HFFc6 (cell line): ENCODE measurements around the gene KRT86. TPM values are rescaled to one million over a fixed set of nuclear protein-coding genes. Genes with fewer than 3 reads are reported as not detected.
"Not testable (repeated sequence)": the region's sequence is repeated elsewhere in the genome, so short reads cannot be mapped to it uniquely, and the experiment has no call there.

Experiments
- DNase-seq: peaks from one replicate; pipeline ENCODE4 v3.0.0-alpha.2; 2018
- H3K27ac Mint-ChIP-seq: 2 replicates; pipeline ENCODE4 v1.8.0; 2020; ENCODE audit warnings: mild to moderate bottlenecking, mixed read lengths
- H3K27me3 Mint-ChIP-seq: 2 replicates; pipeline ENCODE4 v1.8.0; 2021; ENCODE audit warnings: mild to moderate bottlenecking, moderate library complexity, mixed read lengths; ENCODE audit not compliant: insufficient read depth
- H3K36me3 Mint-ChIP-seq: 2 replicates; pipeline ENCODE4 v1.8.0; 2021; ENCODE audit warnings: low read depth, mixed read lengths
- H3K4me1 Mint-ChIP-seq: 2 replicates; pipeline ENCODE4 v1.8.0; 2020; ENCODE audit warnings: low read depth, mixed read lengths
- H3K4me3 Mint-ChIP-seq: 2 replicates; pipeline ENCODE4 v1.8.0; 2020; ENCODE audit warnings: mild to moderate bottlenecking, moderate library complexity, mixed read lengths
- H3K9me3 Mint-ChIP-seq: 2 replicates; pipeline ENCODE4 v1.8.0; 2020; ENCODE audit warnings: mild to moderate bottlenecking, mixed read lengths
- CTCF ChIP-seq: fragments of 200-600 bp; sonication (generic); IDR thresholded peaks from 2 replicates; pipeline ENCODE4 v1.5.0; 2021; ENCODE audit warnings: antibody characterized with exemption, mild to moderate bottlenecking
- total RNA-seq, 6 experiments: library from RNA; stranded (reverse); fragmentation: NEBNext Ultra II Directional; extraction: Animal tissue kit (Norgen Biotek cat#: 25700); gene quantifications; 2 replicates in 1 of 6; 3 replicates in 5 of 6; pipeline ENCODE4 v1.2.3, GENCODE V29; 2021

Gene KRT86
- total RNA-seq, 6 experiments from 2014 or later: 0.15 to 0.26 (median 0.19) TPM; not detected in 1

DNA sequence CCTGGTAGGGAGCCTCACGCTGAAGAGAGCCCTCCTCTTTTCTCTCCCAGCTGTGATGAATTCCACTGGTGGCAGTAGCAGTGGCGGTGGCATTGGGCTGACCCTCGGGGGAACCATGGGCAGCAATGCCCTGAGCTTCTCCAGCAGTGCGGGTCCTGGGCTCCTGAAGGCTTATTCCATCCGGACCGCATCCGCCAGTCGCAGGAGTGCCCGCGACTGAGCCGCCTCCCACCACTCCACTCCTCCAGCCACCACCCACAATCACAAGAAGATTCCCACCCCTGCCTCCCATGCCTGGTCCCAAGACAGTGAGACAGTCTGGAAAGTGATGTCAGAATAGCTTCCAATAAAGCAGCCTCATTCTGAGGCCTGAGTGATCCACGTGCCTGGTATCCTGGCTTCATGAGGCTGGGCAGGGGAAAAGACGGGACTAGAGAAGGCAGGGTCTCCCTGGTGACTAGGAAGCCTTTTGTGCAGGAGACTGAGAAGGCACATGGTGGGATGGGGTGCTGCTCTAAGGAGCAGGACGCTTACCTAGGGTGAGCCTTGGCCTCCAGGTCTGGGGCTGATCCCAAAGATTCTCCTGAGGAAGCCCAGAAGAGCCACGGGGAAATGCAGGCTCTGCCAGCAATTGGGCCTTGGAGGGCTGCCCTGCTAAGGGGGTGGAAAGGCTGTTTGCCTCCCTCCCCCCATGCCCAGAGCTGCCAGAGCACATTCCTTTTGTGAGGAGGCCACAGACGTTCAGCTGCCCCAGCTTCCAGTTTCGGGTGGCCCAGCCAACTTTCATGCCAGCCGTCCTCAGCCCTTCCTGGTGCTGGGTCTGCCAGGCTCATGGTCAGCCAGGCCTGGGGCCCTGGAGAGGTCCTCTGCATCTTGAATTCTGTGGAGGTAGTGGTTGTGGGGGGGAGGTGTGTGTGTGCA is 25.6 kb upstream of the KRT86 start:
- H3K4me3 Mint-ChIP-seq: no peak overlapping the region
- no peaks in the 10 kb centered on the region for H3K9me3 Mint-ChIP-seq
- no peak overlapping the region; the same call in 1 of the 2 replicates for H3K27ac Mint-ChIP-seq
- H3K27me3 Mint-ChIP-seq: peaks cover 6% of the 10 kb centered on the region
- no peak for DNase-seq
- H3K36me3 Mint-ChIP-seq: no peaks in the 10 kb centered on the region; the same call in 1 of the 2 replicates
- peaks cover 54% of the 10 kb centered on the region for H3K4me1 Mint-ChIP-seq
- no peak for TF ChIP-seq CTCF

DNA sequence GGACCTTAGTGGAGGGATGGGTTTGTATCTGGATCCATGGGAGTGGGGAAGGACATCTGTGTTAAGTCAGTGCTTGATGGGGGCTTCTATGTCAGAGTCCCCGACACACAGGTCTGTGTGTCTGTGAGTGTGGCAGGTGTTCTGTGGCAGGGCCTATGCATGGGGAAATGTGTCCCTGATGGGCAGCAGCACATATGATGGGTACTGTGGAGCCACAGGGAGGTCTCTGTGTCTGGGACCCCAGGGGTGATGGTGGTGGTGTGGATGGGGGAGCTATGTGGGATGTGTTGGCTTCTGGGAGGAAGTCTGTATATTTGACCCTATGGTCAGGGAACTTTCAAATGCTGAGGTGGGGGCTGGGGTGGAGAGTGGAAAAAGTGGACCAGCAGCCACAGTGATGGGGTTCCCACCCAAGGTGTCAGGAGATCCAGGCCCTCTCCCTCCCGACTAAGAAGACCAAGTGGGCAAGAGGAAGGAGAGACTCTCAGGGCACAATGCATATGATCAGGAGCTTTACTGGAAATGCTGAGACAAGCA is 24.9 kb upstream of the KRT86 start:
- H3K27ac Mint-ChIP-seq: no peak overlapping the region
- TF ChIP-seq CTCF: no peak
- H3K36me3 Mint-ChIP-seq: no peaks in the 10 kb centered on the region; the same call in 1 of the 2 replicates
- peaks cover 6% of the 10 kb centered on the region for H3K27me3 Mint-ChIP-seq
- no peak overlapping the region for H3K4me3 Mint-ChIP-seq
- peaks cover 46% of the 10 kb centered on the region for H3K4me1 Mint-ChIP-seq
- DNase-seq: no peak
- H3K9me3 Mint-ChIP-seq: no peaks in the 10 kb centered on the region

GRCh38 chr12:52250048-52250990 is 24.1 kb upstream of the KRT86 start:
- no peaks in the 10 kb centered on the region; the same call in 1 of the 2 replicates for H3K36me3 Mint-ChIP-seq
- peaks cover 39% of the 10 kb centered on the region for H3K4me1 Mint-ChIP-seq
- no peaks in the 10 kb centered on the region for H3K9me3 Mint-ChIP-seq
- TF ChIP-seq CTCF: no peak
- DNase-seq: no peak
- H3K4me3 Mint-ChIP-seq: no peak overlapping the region
- peaks cover 9% of the 10 kb centered on the region for H3K27me3 Mint-ChIP-seq
- no peak overlapping the region for H3K27ac Mint-ChIP-seq

GRCh38 chr12:52251367-52252051 is 22.9 kb upstream of the KRT86 start:
- Mint-ChIP-seq H3K4me3 (no peak overlapping the region), H3K9me3 (no peaks in the 10 kb centered on the region), H3K27ac (no peak overlapping the region), H3K27me3 (peaks cover 9% of the 10 kb centered on the region), H3K4me1 (peaks cover 27% of the 10 kb centered on the region), H3K36me3 (no peaks in the 10 kb centered on the region; the same call in 1 of the 2 replicates)
- DNase-seq: no peak
- no peak for TF ChIP-seq CTCF

DNA sequence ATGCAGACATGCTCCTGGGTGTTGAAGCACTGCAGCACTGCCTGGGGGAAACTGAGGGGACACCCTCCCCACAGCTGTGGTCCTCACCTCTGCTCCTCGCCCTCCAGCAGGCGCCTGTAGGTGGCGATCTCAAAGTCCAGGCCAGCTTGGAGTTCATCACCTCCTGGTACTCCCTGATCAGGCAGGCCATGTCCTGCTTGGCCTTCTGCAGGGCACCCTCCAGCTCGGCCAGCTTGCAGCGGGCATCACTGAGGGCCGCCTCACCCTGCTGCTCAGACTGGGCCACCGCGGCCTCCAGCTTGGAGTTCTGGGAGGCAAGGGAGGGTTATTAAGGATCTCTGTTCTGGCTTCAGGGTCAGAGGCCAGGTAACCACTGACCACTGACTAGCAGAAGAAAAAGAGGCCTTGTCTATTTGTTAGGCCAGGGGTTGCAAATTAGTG is 22.2 kb upstream of the KRT86 start:
- peak; percentile 59 for TF ChIP-seq CTCF
- Mint-ChIP-seq H3K27me3 (peaks cover 11% of the 10 kb centered on the region), H3K4me1 (peaks cover 20% of the 10 kb centered on the region)
- H3K36me3 Mint-ChIP-seq, H3K4me3 Mint-ChIP-seq, DNase-seq, H3K9me3 Mint-ChIP-seq, H3K27ac Mint-ChIP-seq: not testable (repeated sequence)
